Measurements from ENCODE around the gene ADRM1.

GRCh38 chr20:62320581-62321354 lies 18.0 kb downstream of the ADRM1 start:
- no peak for TF ChIP-seq POLR2A (IDR thresholded peaks at IDR 0.05)
- TF ChIP-seq EP300 (IDR thresholded peaks at IDR 0.05), result no peak
- no peak for TF ChIP-seq CTCF (IDR thresholded peaks at IDR 0.05)
- TF ChIP-seq POLR2AphosphoS5 (IDR thresholded peaks at IDR 0.05), result no peak

Data from sigmoid colon (tissue), 4 donors.